IPS-15b (cell line): ENCODE results near the gene PPP1R15A.

ENCODE experiments used
- H3K27me3 ChIP-seq: one replicate; pipeline ENCODE4 v1.6.1; 2013; ENCODE audit warnings: low read length; ENCODE audit not compliant: control insufficient read depth, insufficient read depth
- H3K36me3 ChIP-seq: one replicate; pipeline ENCODE4 v1.6.1; 2013; ENCODE audit warnings: low read length; ENCODE audit not compliant: control insufficient read depth, insufficient read depth
- H3K4me1 ChIP-seq: one replicate; pipeline ENCODE4 v1.6.1; 2013; ENCODE audit warnings: mild to moderate bottlenecking, low read length; ENCODE audit not compliant: control insufficient read depth, insufficient read depth
- H3K4me3 ChIP-seq: one replicate; pipeline ENCODE4 v1.5.1; 2013; ENCODE audit warnings: low read depth, low read length
- H3K9ac ChIP-seq: one replicate; pipeline ENCODE4 v1.6.1; 2013; ENCODE audit warnings: low read depth, mild to moderate bottlenecking, low read length
- H3K9me3 ChIP-seq: one replicate; pipeline ENCODE4 v1.6.1; 2013; ENCODE audit warnings: mild to moderate bottlenecking, low read length; ENCODE audit not compliant: control insufficient read depth, insufficient read depth

Gene PPP1R15A

DNA sequence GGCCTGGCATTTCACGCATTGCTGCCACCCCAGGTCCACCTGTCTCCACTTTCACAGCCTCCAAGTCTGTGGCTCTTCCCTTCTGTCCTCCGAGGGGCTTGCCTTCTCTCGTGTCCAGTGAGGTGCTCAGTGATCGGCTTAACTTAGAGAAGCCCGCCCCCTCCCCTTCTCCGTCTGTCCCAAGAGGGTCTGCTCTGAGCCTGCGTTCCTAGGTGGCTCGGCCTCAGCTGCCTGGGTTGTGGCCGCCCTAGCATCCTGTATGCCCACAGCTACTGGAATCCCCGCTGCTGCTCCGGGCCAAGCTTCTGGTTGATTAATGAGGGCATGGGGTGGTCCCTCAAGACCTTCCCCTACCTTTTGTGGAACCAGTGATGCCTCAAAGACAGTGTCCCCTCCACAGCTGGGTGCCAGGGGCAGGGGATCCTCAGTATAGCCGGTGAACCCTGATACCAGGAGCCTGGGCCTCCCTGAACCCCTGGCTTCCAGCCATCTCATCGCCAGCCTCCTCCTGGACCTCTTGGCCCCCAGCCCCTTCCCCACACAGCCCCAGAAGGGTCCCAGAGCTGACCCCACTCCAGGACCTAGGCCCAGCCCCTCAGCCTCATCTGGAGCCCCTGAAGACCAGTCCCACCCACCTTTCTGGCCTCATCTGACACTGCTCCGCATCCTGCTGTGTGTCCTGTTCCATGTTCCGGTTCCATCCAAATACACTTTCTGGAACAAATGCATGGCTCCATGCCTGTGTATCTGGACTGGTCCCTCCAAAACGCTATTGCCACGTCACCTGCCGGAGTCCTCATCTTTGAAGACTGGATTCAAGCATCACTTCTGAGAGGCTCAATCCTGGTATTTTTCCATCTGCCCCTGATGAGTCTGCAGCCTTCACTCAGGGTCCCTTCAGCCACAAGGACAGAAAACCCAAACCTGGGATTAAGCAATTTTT, 50.6 kb downstream of the PPP1R15A start:
- Histone ChIP-seq H3K4me1 (no peaks in the 10 kb centered on the region), H3K9ac (no peak overlapping the region), H3K27me3 (no peaks in the 10 kb centered on the region), H3K36me3 (peaks cover 36% of the 10 kb centered on the region), H3K9me3 (no peaks in the 10 kb centered on the region), H3K4me3 (no peak overlapping the region)

DNA sequence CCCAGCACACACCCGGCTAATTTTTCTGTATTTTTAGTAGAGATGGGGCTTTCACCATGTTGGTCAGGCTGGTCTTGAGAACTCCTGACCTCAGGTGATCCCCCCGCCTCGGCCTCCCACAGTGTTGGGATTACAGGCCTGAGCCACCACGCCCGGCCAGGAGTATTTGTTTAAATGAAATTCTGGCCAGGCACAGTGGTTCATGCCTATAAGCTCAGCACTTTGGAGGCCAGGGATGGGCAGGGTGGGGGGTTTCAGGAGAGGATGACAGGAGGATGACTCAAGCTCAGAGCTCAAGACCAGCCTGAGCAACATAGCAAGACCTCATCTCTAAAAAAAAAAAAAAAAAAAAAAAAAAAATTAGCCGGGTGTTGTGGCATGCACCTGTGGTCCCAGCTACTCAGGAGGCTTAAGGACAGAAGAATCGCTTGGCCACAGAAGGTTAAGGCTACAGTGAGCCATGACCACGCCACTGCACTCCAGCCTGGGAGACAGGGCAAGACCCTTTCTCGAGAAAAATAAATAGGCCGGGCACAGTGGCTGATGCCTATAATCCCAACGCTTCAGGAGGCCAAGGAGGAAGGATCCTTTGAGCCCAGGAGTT, 53.1 kb downstream of the PPP1R15A start:
- no peaks in the 10 kb centered on the region for H3K27me3 ChIP-seq
- H3K4me1 ChIP-seq = no peaks in the 10 kb centered on the region
- no peak overlapping the region for H3K9ac ChIP-seq
- H3K9me3 ChIP-seq = no peaks in the 10 kb centered on the region
- no peak overlapping the region for H3K4me3 ChIP-seq
- H3K36me3 ChIP-seq = peaks cover 17% of the 10 kb centered on the region
